ENCODE results near the gene GARIN5B.

DNA sequence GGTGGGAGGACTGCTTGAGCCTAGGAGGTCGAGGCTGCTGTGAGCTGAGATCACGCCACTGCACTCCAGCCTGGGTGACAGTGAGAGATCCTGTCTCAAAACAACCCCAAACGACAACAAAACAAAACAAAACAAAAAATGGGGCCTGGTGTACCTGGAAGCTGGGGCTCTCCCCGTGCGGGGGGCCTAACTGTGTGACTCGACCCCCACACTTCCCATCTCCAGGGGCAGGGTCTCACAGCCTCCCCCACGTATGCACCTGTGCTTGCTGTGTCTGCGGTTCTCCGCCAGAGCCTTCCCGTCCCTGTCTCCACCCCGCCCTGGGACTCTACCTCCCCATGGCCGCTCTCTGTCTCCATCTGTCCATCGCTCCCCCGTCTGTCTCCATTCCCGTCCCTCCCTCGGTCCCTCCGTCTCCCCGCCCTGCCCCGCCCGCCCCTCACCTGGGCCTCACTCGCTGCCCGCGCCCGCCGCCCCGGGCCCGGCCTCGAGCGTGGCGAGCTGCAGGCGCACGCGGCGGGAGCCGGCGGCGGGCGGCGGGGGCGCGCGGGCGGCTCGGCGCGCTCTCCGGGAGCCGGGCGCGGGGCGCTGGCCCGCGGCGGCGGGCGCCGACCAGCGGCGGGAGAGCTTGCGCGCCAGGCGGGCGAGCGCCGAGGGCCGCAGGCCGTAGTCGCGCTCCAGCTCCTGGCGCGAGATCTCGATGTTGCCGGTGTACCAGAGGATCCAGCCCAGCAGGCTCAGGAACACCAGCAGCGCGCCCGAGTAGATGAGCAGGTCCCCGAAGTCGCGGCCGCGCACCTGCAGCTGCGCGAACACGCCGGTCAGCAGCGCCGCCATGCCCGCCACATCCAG lies 20.4 kb upstream of the GARIN5B start:
- TF ChIP-seq EZH2 (IDR thresholded peaks at IDR 0.05; ENCODE audit: borderline replicate concordance, low read length): no peak
- TF ChIP-seq, protein P1, sequence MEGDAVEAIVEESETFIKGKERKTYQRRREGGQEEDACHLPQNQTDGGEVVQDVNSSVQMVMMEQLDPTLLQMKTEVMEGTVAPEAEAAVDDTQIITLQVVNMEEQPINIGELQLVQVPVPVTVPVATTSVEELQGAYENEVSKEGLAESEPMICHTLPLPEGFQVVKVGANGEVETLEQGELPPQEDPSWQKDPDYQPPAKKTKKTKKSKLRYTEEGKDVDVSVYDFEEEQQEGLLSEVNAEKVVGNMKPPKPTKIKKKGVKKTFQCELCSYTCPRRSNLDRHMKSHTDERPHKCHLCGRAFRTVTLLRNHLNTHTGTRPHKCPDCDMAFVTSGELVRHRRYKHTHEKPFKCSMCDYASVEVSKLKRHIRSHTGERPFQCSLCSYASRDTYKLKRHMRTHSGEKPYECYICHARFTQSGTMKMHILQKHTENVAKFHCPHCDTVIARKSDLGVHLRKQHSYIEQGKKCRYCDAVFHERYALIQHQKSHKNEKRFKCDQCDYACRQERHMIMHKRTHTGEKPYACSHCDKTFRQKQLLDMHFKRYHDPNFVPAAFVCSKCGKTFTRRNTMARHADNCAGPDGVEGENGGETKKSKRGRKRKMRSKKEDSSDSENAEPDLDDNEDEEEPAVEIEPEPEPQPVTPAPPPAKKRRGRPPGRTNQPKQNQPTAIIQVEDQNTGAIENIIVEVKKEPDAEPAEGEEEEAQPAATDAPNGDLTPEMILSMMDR (IDR thresholded peaks at IDR 0.05; ENCODE audit: low read length): no peak
